ENCODE results near the gene NIF3L1. TPM values are rescaled to one million over a fixed set of nuclear protein-coding genes. Genes with fewer than 3 reads are reported as not detected.
A peak's percentile ranks its signal among the peaks of the same experiment; 100 is the strongest.

NIF3L1 gene
- total and polyA plus RNA-seq, 2 of the 13 experiments (the other 11 are each of a cell fraction or from before 2014, with no cell fraction given) = 67.9 to 75.2 TPM

DNA sequence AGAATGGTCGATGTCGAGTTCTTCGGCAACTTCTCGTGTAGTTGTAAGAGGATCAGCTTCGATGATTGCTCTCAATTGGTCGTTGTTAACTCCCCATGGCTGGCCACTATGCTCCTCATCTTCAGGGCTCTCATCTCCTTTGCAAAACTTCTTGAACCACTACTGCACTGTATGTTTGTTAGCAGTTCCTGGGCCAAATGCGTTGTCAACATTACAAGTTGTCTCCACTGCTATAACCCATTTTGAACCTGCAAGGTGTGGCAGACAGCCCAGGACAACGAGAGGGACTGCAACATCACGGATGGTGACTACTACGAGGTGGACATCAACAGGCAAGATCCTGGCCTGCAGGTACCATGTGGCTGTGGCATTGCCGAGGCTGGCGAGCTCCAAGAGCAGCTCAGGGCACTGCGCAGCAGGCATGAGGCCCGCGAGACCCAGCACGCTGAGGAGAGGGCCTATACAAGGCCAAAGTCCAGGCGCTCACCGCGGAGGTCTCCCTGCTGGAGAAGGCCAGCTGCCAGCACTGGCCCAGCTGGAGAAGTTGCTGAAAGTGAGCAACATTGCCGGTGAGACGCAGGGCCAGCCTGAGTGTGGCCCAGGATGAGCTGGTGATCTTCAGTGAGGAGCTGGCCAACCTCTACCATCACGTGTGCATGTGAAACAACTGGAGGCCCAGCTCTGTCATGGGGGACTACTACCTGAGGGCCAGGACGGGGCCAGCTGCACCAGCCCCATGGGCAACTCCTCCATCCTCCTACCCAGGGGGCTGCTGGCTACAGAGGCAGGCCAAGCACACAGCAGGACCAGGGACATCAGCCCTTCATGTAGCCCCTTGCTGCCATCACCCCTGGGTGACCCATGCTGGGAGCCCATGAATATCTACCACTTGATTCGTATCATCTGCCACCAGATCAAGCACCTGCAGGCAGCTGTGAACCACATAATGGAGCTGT is 44.9 kb upstream of the NIF3L1 start (continued):
- TF ChIP-seq ZBTB38 (CRISPR knock-in tag; IDR thresholded peaks at IDR 0.05) (peak; percentile 82), SIX4 (CRISPR knock-in tag; IDR thresholded peaks at IDR 0.05) (no peak), POGZ (CRISPR knock-in tag; IDR thresholded peaks at IDR 0.05) (peak; percentile 80), FOXA3 (CRISPR knock-in tag; IDR thresholded peaks at IDR 0.05) (peak; percentile 55), ZNF776 (CRISPR knock-in tag; IDR thresholded peaks at IDR 0.05) (peak; percentile 87), POLR2A (IDR thresholded peaks at IDR 0.05; ENCODE audit: insufficient read depth in 1 of 2, low read depth in 2 of 2, low read length in 2 of 2) (0 out of 4 replicates have a peak, but pooled peaks of 1 of the 2 experiments have one; percentile 33), ESRRA (CRISPR knock-in tag; IDR thresholded peaks at IDR 0.05; ENCODE audit: low read depth) (no peak), MXD3 (CRISPR knock-in tag; IDR thresholded peaks at IDR 0.05) (peak; percentile 86; the same call in 1 of the 2 replicates), ZNF296 (CRISPR knock-in tag; conservative IDR thresholded peaks at IDR 0.05) (no peak), ATRX (CRISPR knock-in tag; IDR thresholded peaks at IDR 0.05; ENCODE audit: borderline replicate concordance) (no peak), RARA (CRISPR knock-in tag; IDR thresholded peaks at IDR 0.05) (peak; percentile 50), ZNF879 (CRISPR knock-in tag; IDR thresholded peaks at IDR 0.05) (peak; percentile 51; the same call in 1 of the 2 replicates), MYPOP (CRISPR knock-in tag; IDR thresholded peaks at IDR 0.05) (no peak), ZNF724P (CRISPR knock-in tag; IDR thresholded peaks at IDR 0.05; ENCODE audit: borderline replicate concordance) (peak; percentile 97), ZNF784 (CRISPR knock-in tag; IDR thresholded peaks at IDR 0.05; ENCODE audit: borderline replicate concordance) (no peak)
- TF ChIP-seq, protein P1, sequence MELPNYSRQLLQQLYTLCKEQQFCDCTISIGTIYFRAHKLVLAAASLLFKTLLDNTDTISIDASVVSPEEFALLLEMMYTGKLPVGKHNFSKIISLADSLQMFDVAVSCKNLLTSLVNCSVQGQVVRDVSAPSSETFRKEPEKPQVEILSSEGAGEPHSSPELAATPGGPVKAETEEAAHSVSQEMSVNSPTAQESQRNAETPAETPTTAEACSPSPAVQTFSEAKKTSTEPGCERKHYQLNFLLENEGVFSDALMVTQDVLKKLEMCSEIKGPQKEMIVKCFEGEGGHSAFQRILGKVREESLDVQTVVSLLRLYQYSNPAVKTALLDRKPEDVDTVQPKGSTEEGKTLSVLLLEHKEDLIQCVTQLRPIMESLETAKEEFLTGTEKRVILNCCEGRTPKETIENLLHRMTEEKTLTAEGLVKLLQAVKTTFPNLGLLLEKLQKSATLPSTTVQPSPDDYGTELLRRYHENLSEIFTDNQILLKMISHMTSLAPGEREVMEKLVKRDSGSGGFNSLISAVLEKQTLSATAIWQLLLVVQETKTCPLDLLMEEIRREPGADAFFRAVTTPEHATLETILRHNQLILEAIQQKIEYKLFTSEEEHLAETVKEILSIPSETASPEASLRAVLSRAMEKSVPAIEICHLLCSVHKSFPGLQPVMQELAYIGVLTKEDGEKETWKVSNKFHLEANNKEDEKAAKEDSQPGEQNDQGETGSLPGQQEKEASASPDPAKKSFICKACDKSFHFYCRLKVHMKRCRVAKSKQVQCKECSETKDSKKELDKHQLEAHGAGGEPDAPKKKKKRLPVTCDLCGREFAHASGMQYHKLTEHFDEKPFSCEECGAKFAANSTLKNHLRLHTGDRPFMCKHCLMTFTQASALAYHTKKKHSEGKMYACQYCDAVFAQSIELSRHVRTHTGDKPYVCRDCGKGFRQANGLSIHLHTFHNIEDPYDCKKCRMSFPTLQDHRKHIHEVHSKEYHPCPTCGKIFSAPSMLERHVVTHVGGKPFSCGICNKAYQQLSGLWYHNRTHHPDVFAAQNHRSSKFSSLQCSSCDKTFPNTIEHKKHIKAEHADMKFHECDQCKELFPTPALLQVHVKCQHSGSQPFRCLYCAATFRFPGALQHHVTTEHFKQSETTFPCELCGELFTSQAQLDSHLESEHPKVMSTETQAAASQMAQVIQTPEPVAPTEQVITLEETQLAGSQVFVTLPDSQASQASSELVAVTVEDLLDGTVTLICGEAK (IDR thresholded peaks at IDR 0.05) = no peak
- TF ChIP-seq, protein P1 (CRISPR knock-in tag; IDR thresholded peaks at IDR 0.05) = peak; percentile 91
